SH-SY5Y (cell line): ENCODE data around the gene RGS19.

Source experiments
- GATA2 ChIP-seq: IDR thresholded peaks from 2 replicates; pipeline ENCODE4 v1.6.1; 2011; ENCODE audit warnings: mild to moderate bottlenecking, low read depth, low read length
- GATA3 ChIP-seq: IDR thresholded peaks from 2 replicates; pipeline ENCODE4 v1.6.1; 2011; ENCODE audit warnings: low read depth, mild to moderate bottlenecking, low read length, moderate library complexity

RGS19 gene

DNA sequence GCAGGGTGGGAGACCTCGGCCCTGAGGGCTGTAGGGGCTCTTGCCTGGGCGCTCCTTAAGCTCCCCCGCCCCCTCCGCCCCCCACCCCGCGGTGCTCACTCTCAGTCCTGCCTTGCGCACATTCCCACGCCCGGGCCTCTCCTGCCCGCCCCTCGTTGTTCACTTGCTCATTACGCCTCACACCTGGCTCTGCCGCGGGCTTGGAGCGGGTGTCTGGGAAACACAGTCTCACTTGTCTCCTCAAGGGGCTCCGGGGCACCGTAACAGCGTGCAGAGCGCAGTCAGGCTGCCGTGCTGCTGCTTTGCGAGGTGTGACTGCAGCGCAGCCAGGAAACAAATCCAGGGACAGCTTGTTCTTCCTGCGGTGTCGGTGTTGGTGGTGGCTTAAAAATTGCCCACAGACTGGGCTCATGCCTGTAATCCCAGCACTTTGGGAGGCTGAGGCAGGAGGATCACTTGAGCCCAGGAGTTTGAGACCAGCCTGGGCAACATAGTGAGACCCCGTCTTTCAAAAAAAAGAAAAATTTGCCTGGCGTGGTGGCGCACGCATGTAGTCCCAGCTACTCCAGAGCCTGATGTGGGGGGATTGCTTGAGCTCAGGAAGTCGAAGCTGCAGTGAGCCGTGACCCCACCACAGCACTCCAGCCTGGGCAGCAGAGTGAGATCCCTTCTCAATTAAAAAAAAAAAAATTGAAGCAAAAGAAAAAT is 23.5 kb upstream of the RGS19 start:
- TF ChIP-seq GATA2 (no peak), GATA3 (no peak)

DNA sequence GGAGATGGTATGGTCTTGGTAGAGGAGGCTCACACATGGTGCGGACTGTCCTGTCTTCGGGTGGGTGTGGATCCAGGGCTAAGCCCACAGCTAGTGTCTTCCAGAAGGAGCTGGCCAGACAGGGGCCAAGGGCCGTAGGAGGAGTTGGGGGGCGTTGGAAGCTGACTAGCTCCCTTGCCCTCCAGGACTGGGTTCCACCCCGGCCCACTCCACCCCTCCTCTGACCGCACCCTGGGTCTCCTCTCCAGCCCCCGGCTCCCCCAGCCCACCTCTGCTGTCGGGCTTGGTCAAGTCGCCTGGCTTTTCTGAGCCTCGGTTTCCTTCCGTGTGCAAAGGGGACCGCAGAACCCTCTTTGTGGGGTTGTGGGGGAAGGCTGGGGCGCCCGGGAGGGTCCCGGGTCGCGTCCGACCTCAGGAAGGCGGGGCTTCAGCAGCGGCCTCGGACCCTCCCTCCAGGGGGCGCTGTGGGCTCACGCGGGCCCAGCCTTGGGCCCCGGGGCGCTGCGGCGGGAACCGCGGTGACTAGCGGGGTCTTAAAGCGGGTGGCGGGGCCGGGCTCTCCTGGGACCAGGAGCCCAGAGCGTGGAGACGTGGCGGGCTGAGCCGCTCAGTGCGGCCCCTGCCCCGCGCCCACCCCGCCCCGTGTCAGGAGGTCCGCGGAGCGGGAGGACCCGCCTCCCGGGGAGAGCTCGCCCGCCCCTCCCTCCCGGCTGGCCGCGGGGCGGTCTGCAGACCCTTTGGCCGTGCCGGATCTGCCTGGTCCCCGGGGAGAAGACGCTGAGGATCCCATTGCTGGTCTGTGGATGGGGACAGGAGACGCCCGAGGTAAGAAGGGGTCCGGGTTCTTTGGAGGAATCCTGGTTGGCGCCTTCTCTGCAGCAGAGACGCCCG is 22.7 kb upstream of the RGS19 start:
- TF ChIP-seq GATA3 (no peak), GATA2 (no peak)

DNA sequence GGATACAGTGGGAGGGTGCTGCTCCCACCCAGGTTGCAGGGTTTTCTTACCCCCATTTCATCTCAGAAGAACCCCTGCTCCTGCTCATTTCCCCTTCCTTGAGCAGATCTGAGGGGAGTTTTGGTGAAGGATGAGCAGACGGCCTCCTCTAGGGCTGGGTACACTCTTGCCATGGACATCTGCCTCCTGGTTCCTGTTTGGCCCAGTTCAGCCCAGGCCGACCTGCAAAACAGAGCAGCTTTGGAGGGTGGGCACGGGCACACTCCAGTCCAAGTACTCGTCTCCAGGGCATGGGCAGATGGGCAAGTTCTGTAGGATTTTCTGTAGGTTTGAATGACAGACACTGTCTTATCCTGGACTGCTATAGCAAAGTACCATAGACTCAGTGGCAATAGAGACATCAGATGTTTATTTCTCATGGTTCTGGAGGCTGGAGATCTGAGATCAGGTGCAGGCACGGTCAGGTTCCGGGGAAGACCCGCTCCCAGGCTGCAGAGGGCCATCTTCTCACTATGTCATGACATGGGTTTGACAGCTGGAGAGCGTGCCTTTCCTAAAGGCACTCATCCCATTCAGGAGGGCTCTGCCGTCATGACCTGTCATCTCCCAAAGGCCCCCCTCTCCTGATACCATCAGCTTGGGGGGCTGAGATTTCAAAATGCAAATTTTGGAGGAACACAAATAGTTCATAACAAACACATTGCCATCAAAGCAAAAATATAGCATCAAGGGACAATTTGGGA is 21.8 kb upstream of the RGS19 start:
- TF ChIP-seq GATA2 (no peak), GATA3 (no peak)

DNA sequence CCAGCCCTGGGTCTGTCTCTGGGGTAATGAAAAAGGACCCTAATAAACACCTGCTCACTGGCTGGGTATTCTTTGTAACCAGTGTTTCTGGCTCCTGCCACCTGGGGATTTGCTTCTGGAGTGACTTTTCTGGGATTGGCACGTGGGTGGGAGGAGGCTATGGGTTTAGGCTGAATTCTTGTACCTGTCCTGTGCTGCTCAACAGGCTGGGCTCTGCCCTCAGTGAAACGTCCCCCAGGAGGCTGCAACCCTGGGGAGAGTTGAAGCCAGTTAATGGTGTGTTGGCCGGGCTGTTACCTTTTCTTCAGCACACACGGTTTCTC is 21.2 kb upstream of the RGS19 start:
- TF ChIP-seq GATA2 (no peak), GATA3 (no peak)

DNA sequence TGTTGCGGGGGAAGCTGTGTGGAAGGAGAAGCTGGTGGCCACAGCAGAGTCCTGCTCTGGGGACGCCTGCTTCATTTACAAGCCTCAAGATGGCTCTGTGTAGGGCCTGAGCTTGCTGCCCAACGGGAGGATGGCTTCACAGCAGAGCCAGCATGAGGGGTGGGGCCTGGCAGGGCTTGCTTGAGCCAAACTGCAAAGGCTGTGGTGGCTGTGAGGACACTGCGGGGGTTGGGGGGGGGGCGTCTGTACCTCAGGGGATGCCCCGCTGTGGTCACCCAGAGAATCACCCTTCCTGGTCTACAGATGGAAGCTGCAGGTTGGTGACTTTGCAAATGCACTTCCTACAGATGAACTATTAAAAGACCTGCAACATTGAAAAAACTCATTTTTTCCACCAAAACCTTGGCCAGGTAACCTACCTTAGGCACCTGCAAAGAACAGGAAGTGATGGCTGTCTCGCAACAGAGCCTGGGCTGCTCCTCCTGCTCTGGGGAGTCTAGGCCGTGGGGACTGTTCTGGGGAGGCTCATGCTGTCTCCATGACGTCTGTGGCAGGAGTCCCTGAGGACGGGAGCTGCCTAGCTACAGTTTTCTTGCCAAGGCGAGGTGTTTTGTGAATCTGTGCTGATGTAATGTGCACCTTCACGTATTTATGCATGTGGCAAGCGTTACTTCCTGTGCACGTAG is 20.7 kb upstream of the RGS19 start:
- TF ChIP-seq GATA3, result no peak
- TF ChIP-seq GATA2, result no peak

DNA sequence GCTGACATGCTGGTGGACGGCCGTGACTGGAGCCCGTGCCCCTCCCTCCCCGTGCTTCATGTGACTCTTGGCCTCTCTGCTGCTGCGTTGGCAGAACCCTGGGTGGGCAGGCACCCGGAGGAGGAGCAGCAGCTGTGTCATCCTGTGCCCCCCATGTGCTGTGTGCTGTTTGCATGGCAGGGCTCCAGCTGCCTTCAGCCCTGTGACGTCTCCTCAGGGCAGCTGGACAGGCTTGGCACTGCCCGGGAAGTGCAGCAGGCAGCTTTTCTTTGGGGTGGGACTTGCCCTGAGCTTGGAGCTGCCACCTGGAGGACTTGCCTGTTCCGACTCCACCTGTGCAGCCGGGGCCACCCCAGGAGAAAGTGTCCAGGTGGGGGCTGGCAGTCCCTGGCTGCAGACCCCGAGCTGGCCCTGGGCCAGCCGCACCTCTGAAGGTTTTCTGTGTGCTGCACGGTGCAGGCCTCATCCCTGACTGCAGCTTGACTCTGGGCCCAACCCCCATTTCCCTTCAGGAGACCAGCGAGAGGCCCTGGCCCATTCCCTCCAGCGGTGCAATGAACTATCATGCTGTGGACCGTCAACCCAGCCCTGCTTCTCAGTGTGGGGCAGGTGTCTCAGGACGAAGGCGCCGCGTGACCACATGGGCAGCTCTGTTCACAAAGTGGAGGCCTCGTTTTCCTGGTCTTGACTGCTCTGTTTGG is 19.9 kb upstream of the RGS19 start:
- TF ChIP-seq GATA3, result no peak
- TF ChIP-seq GATA2, result no peak

DNA sequence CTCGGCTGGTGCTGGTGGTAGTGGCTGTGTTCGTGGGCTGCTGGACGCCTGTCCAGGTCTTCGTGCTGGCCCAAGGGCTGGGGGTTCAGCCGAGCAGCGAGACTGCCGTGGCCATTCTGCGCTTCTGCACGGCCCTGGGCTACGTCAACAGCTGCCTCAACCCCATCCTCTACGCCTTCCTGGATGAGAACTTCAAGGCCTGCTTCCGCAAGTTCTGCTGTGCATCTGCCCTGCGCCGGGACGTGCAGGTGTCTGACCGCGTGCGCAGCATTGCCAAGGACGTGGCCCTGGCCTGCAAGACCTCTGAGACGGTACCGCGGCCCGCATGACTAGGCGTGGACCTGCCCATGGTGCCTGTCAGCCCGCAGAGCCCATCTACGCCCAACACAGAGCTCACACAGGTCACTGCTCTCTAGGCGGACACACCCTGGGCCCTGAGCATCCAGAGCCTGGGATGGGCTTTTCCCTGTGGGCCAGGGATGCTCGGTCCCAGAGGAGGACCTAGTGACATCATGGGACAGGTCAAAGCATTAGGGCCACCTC is 19.2 kb upstream of the RGS19 start:
- TF ChIP-seq GATA3 (no peak), GATA2 (no peak)

DNA sequence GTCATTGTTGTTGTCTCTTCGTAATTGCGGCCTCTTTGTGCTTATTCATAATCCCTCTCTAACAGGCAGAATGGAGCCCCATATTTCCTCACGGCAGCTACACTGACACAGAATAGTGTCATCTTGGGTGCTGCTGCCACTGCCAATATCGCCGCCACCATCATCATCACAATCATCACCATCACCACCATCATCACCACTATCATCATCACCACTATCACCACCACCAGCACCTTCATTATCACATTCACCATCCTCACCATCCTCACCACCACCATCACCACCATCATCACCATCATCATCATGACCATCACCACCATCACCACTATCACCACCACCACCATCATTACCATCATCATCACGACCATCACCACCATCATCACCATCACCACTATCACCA is 17.2 kb upstream of the RGS19 start:
- TF ChIP-seq GATA3 (no peak), GATA2 (no peak)

DNA sequence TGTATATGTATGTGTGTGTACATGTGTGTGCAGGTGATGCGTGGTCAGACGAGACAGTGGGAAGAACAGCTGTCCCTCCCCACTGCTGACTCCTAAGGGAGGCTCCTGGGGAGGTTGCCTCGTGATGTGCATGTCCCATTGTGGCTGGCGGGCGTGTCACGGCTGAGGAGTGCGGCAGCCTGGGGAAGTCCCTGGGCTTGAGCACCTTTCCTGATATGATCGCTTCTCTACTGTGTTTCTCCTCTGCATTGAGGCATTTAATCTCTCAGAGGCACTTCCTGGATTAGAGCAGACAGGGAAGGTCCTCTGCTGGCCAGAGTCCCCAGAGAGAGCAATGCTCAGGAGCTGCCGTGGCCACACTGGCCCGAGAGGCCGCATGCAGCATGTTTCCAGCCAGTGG is 16.6 kb upstream of the RGS19 start:
- no peak for TF ChIP-seq GATA3
- no peak for TF ChIP-seq GATA2

DNA sequence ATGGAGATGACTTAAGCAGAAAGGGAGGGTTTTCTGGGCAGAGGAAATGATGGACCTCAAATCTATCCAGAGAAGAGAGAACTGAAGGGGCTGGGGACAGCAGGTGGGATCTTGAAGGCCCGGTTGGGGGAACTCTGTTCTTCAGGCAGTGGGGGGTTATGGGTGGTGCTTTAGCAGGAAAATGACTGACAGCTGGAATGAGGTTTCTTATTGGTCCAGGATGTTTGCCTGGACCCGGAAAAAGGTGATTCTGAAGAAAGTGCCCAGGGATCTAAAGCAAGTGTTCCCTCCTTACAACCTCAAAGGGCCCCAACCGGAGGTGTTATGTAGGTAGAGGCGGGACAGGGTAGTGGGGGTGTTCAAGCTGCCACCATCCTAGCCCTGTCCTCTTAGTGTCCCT is 16.1 kb upstream of the RGS19 start:
- no peak for TF ChIP-seq GATA3
- no peak for TF ChIP-seq GATA2

DNA sequence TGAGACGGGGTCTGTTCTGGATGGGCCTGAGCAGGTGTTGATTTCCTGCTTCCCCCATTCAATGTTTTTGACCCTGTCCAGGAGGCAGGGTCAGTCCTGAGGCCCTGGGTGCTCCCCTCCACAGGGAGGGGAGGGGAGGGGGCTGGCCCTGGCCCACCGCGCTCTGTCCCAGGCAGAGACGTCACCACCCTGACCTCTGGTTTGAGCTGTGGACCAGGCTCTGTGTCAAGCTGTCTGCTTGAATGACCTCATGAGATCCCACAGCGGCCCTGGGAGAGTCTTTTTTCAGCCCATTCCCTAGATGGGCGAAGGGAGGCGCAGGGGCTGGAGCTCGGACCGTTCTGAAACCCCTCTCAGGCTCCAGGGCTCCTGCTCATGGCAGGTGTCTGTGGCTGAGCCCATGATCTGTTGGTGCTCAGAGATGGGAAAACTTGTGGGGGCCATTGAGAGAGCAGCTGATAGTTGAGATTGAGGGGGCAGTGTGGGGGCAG is 13.7 kb upstream of the RGS19 start:
- TF ChIP-seq GATA2 (no peak), GATA3 (no peak)

DNA sequence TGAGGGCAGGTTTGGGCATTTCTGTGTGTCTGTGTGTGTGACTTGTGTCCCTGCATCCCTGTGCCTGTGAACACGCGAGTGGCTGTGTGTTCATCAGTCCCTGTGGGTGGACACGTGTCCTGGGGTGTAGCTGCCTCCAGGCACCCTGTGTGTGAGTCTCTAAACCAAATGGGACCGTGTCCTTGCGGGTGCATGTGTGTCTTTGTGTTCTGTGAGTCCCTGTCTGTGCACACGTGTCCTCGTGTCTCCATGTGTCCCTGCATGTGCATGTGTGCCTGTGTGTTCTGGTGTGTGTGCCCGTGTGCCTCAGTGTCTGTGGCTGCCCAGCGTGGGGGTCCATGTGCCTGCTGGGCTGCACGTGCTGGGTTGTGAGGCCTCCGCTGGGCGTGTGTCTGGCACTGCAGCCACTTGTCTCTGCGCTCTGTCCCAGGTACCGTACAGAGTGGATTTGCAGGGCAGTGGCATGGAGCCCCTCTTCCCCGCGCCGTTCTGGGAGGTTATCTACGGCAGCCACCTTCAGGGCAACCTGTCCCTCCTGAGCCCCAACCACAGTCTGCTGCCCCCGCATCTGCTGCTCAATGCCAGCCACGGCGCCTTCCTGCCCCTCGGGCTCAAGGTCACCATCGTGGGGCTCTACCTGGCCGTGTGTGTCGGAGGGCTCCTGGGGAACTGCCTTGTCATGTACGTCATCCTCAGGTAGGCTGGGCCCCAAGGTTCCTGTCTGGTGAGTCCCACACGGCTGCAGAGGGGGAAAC is 13.1 kb upstream of the RGS19 start:
- no peak for TF ChIP-seq GATA3
